Superior temporal gyrus (tissue), 1 donor: ENCODE measurements around the gene TMCO2.

Source experiments
- DNase-seq: peaks from one replicate; pipeline ENCODE4 v3.0.0-alpha.2; 2016; ENCODE audit errors: extremely low spot score

TMCO2 gene

GRCh38 chr1:40257688-40258444 lies 10.1 kb downstream of the TMCO2 start, which contains the start of gene ZMPSTE24:
Gene ZMPSTE24 (plus strand): TSS chr1:40258236. CDS start chr1:40258272, 36 bp downstream.
- DNase-seq = peak; percentile 98

- no peak for DNase-seq
Observed at GRCh38 chr1:40258445-40258769, 10.7 kb downstream of the TMCO2 start.

- DNase-seq = no peak
Observed at GRCh38 chr1:40264354-40264781, 16.6 kb downstream of the TMCO2 start.

GRCh38 chr1:40265298-40265697 lies 17.6 kb downstream of the TMCO2 start:
- no peak for DNase-seq

GRCh38 chr1:40265919-40266318 lies 18.2 kb downstream of the TMCO2 start:
- DNase-seq = no peak

GRCh38 chr1:40266786-40267535 lies 19.2 kb downstream of the TMCO2 start:
- no peak for DNase-seq

GRCh38 chr1:40267767-40268187 lies 20.0 kb downstream of the TMCO2 start:
- no peak for DNase-seq

- no peak for DNase-seq
Observed at GRCh38 chr1:40268211-40268610, 20.5 kb downstream of the TMCO2 start.

GRCh38 chr1:40270152-40270834 lies 22.6 kb downstream of the TMCO2 start:
- DNase-seq = no peak

GRCh38 chr1:40272653-40273213 lies 25.0 kb downstream of the TMCO2 start:
- no peak for DNase-seq

GRCh38 chr1:40273547-40274166 lies 25.9 kb downstream of the TMCO2 start:
- no peak for DNase-seq

GRCh38 chr1:40274331-40274730 lies 26.6 kb downstream of the TMCO2 start:
- no peak for DNase-seq

GRCh38 chr1:40276122-40276521 lies 28.4 kb downstream of the TMCO2 start:
- DNase-seq = no peak

- no peak for DNase-seq
Observed at GRCh38 chr1:40281853-40282252, 34.1 kb downstream of the TMCO2 start.

- DNase-seq = no peak
Observed at GRCh38 chr1:40291293-40291692, 43.6 kb downstream of the TMCO2 start.

- no peak for DNase-seq
Observed at GRCh38 chr1:40299366-40300248, 51.9 kb downstream of the TMCO2 start.

- DNase-seq = no peak
Observed at GRCh38 chr1:40300249-40300567, 52.5 kb downstream of the TMCO2 start.

GRCh38 chr1:40300651-40301050 lies 52.9 kb downstream of the TMCO2 start:
- DNase-seq = no peak

GRCh38 chr1:40301066-40301465 lies 53.3 kb downstream of the TMCO2 start:
- DNase-seq = no peak
